PC-9 (cell line): ENCODE results near the gene USP53. TPM values are rescaled to one million over a fixed set of nuclear protein-coding genes. Genes with fewer than 3 reads are reported as not detected.

Experiments used
- BruUV-seq: library from RNA; stranded (reverse); fragments of 400-500 nt; replicated peaks from 2 replicates; lab custom pipeline; 2021; lab: Mats Ljungman, UMichigan
- CTCF ChIA-PET: fragments of 300-600 bp; sonication (Branson Sonifier 250); formaldehyde crosslinking; loops from one replicate; lab custom pipeline; 2022; ENCODE audit warnings: antibody characterized with exemption; lab: Charles Lee
- POLR2A ChIA-PET: fragments of 300-600 bp; sonication (Branson Sonifier 250); formaldehyde crosslinking; loops from one replicate; lab custom pipeline; 2022; ENCODE audit warnings: antibody characterized with exemption; ENCODE audit not compliant: unreplicated experiment; lab: Charles Lee
- DNase-seq, 2 experiments: peaks; one replicate each; pipeline versions ENCODE4 v3.0.0 to v3.0.0-alpha.2; 2015 to 2022; ENCODE audit warnings: mixed read lengths in 1 of 2
- H2AFZ ChIP-seq: fragments of 200-600 bp; sonication (generic); 2 replicates; pipeline ENCODE4 v1.8.1; 2017; ENCODE audit warnings: antibody characterized with exemption
- H3F3A ChIP-seq: fragments of 200-600 bp; sonication (generic); 2 replicates; pipeline ENCODE4 v1.8.1; 2017; ENCODE audit warnings: antibody characterized with exemption, mild to moderate bottlenecking, low read depth; ENCODE audit not compliant: insufficient read depth
- H3K27ac ChIP-seq: fragments of 200-600 bp; sonication (generic); 2 replicates; pipeline ENCODE4 v1.6.1; 2016; ENCODE audit warnings: mixed run types
- H3K27me3 ChIP-seq: fragments of 200-600 bp; sonication (generic); 2 replicates; pipeline ENCODE4 v1.6.1; 2016; ENCODE audit warnings: low read depth, mixed run types; ENCODE audit not compliant: insufficient read depth
- H3K36me3 ChIP-seq: fragments of 200-600 bp; sonication (generic); 2 replicates; pipeline ENCODE4 v1.6.1; 2016; ENCODE audit warnings: low read depth, mixed run types
- H3K4me1 ChIP-seq: fragments of 200-600 bp; sonication (generic); replicated peaks from 2 replicates; pipeline ENCODE4 v1.6.1; 2016; ENCODE audit warnings: mixed run types; ENCODE audit not compliant: insufficient read depth
- H3K4me2 ChIP-seq: fragments of 200-600 bp; sonication (generic); 2 replicates; pipeline ENCODE4 v1.6.1; 2017; ENCODE audit warnings: mixed run types
- H3K4me3 ChIP-seq: fragments of 200-600 bp; sonication (generic); 2 replicates; pipeline ENCODE4 v1.6.1; 2016; ENCODE audit warnings: mixed run types
- H3K79me2 ChIP-seq: fragments of 200-600 bp; sonication (generic); 2 replicates; pipeline ENCODE4 v1.6.1; 2017; ENCODE audit warnings: low read depth, mixed run types
- H3K9me2 ChIP-seq: fragments of 200-600 bp; sonication (generic); 2 replicates; pipeline ENCODE4 v1.8.1; 2017; ENCODE audit warnings: mild to moderate bottlenecking; ENCODE audit not compliant: insufficient read depth
- H3K9me3 ChIP-seq: fragments of 200-600 bp; sonication (generic); 2 replicates; pipeline ENCODE4 v1.8.1; 2016; ENCODE audit warnings: low read depth; ENCODE audit not compliant: insufficient read depth
- H4K20me1 ChIP-seq: fragments of 200-600 bp; sonication (generic); 2 replicates; pipeline ENCODE4 v1.8.1; 2017; ENCODE audit not compliant: insufficient read depth
- EZH2 ChIP-seq: fragments of 200-600 bp; sonication (generic); IDR thresholded peaks from 2 replicates; pipeline ENCODE4 v1.8.0; 2017; ENCODE audit warnings: antibody characterized with exemption, low read depth
- intact Hi-C: fragments of 100-400 bp; cut with micrococcal nuclease; formaldehyde crosslinking; loops from one replicate; pipeline ENCODE4 v1.10.0; 2022; ENCODE audit not compliant: unreplicated experiment
- total RNA-seq: library from RNA; stranded (reverse); gene quantifications from 2 replicates; pipeline ENCODE4 v1.2.3, GENCODE V29; 2021
- TF ChIP-seq, protein P1 (sequence below): fragments of 200-600 bp; sonication (generic); conservative IDR thresholded peaks from 2 replicates; pipeline ENCODE4 v1.6.1; 2017; ENCODE audit warnings: mixed run types, antibody characterized with exemption, mild to moderate bottlenecking, moderate library complexity

Gene USP53
- total RNA-seq, 1 experiment from 2014 or later: 19.3 TPM

DNA sequence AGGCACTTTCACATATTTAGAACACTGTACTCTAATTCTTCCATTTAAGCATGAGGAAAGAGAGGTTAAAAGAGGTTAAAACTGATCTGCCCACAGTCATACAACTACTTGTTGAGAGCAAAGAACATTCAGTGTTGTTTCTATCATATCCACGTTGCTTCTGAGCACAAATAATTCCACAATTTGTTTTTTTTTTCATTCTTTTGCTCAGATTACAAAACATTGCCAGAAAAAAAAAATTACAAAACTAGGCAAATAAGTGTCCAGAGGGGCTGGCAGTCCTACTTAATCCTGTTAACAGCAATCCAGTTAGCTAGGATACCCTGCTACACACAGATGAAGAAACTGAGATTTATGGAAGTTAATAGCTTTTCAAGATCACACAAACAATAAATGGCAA is 6.3 kb upstream of the USP53 start:
- POLR2A ChIA-PET: no interaction called here
- TF ChIP-seq, protein P1, sequence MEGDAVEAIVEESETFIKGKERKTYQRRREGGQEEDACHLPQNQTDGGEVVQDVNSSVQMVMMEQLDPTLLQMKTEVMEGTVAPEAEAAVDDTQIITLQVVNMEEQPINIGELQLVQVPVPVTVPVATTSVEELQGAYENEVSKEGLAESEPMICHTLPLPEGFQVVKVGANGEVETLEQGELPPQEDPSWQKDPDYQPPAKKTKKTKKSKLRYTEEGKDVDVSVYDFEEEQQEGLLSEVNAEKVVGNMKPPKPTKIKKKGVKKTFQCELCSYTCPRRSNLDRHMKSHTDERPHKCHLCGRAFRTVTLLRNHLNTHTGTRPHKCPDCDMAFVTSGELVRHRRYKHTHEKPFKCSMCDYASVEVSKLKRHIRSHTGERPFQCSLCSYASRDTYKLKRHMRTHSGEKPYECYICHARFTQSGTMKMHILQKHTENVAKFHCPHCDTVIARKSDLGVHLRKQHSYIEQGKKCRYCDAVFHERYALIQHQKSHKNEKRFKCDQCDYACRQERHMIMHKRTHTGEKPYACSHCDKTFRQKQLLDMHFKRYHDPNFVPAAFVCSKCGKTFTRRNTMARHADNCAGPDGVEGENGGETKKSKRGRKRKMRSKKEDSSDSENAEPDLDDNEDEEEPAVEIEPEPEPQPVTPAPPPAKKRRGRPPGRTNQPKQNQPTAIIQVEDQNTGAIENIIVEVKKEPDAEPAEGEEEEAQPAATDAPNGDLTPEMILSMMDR: no peak
- no peak for TF ChIP-seq EZH2
- intact Hi-C loops: no loop called here
- H3K9me2 ChIP-seq: no peaks in the 10 kb centered on the region
- CTCF ChIA-PET: no interaction called here
- H3K27me3 ChIP-seq: no peaks in the 10 kb centered on the region
- no peak for DNase-seq
- no peak overlapping the region for H3K4me2 ChIP-seq
- BruUV-seq: no TSS peak
- H4K20me1 ChIP-seq: no peaks in the 10 kb centered on the region
- peaks cover 4% of the 10 kb centered on the region; the same call in 1 of the 2 replicates for H3K79me2 ChIP-seq
- H3K36me3 ChIP-seq: no peaks in the 10 kb centered on the region
- H3F3A ChIP-seq: peaks cover 9% of the 10 kb centered on the region
- no peak overlapping the region for H2AFZ ChIP-seq
- no peak overlapping the region for H3K27ac ChIP-seq
- no peaks in the 10 kb centered on the region; the same call in 1 of the 2 replicates for H3K9me3 ChIP-seq
- peaks cover 25% of the 10 kb centered on the region for H3K4me1 ChIP-seq
- no peak overlapping the region for H3K4me3 ChIP-seq

GRCh38 chr4:119207051-119207450 is 5.5 kb upstream of the USP53 start:
- H3K79me2 ChIP-seq: peaks cover 8% of the 10 kb centered on the region; the same call in 1 of the 2 replicates
- H3K4me3 ChIP-seq: no peak overlapping the region
- peaks cover 15% of the 10 kb centered on the region for H3F3A ChIP-seq
- intact Hi-C loops: no loop called here
- POLR2A ChIA-PET: no interaction called here
- H3K4me2 ChIP-seq: no peak overlapping the region
- no peaks in the 10 kb centered on the region for H3K27me3 ChIP-seq
- no peaks in the 10 kb centered on the region; the same call in 1 of the 2 replicates for H3K9me3 ChIP-seq
- no peaks in the 10 kb centered on the region for H3K9me2 ChIP-seq
- DNase-seq: no peak
- no TSS peak for BruUV-seq
- TF ChIP-seq, protein P1: no peak
- no peak for TF ChIP-seq EZH2
- CTCF ChIA-PET: no interaction called here
- H3K4me1 ChIP-seq: peaks cover 30% of the 10 kb centered on the region
- no peak overlapping the region for H2AFZ ChIP-seq
- H3K27ac ChIP-seq: no peak overlapping the region
- no peaks in the 10 kb centered on the region for H3K36me3 ChIP-seq
- H4K20me1 ChIP-seq: no peaks in the 10 kb centered on the region

DNA sequence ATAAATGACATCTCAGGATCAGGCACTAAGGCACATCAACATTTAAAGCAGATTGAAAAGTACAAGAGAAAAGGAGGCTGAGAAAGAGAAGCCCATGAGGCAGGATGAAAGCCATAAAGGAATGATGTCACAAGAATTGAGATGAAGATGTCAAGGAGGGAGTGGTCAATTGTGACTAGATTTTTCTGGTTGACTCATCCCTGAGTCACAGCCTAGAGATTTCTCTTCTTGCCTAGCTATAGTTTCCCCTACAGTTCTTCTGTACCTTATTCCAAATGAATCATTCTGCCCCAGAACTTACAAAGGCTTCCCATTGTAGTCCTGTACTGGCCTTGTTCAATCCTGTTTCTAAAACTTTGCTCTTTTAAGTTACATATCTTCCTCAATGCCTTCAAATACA is 3.4 kb upstream of the USP53 start:
- H2AFZ ChIP-seq: no peak overlapping the region
- no peaks in the 10 kb centered on the region for H4K20me1 ChIP-seq
- H3K27me3 ChIP-seq: no peaks in the 10 kb centered on the region
- peaks cover 20% of the 10 kb centered on the region for H3F3A ChIP-seq
- H3K4me3 ChIP-seq: no peak overlapping the region
- H3K9me3 ChIP-seq: no peaks in the 10 kb centered on the region; the same call in 1 of the 2 replicates
- CTCF ChIA-PET: no interaction called here
- H3K27ac ChIP-seq: peak overlapping the region; percentile 87
- no peaks in the 10 kb centered on the region for H3K36me3 ChIP-seq
- BruUV-seq: no TSS peak
- intact Hi-C loops: no loop called here
- H3K4me1 ChIP-seq: peaks cover 30% of the 10 kb centered on the region
- peak overlapping the region; percentile 40 for H3K4me2 ChIP-seq
- TF ChIP-seq, protein P1: no peak
- no peak for TF ChIP-seq EZH2
- POLR2A ChIA-PET: interaction anchor here (0.5 to 0.7 kb wide), 4 partner anchors 45 to 521 kb away, joined by 3 to 5 read pairs (median 3); no protein-coding TSS in a partner anchor
- no peaks in the 10 kb centered on the region for H3K9me2 ChIP-seq
- DNase-seq: peak; percentile 25 to 71
- H3K79me2 ChIP-seq: peaks cover 13% of the 10 kb centered on the region
